NCI-H2029 (cell line): ENCODE data around the gene RIMKLA.
A peak's percentile ranks its signal among the peaks of the same experiment; 100 is the strongest.

ENCODE experiments used
- DNase-seq: peaks from one replicate; lab custom pipeline; 2025; lab: John Stamatoyannopoulos, UW

RIMKLA gene

GRCh38 chr1:42370876-42371549 is 9.6 kb upstream of the RIMKLA start:
- no peak for DNase-seq

GRCh38 chr1:42372796-42373195 is 7.8 kb upstream of the RIMKLA start:
- no peak for DNase-seq

GRCh38 chr1:42379794-42380585 is 602 bp upstream of the RIMKLA start:
- peak; percentile 62 for DNase-seq

- no peak for DNase-seq
These were observed 685 bp downstream of the RIMKLA start for GRCh38 chr1:42381280-42381673.

- no peak for DNase-seq
These were observed 4.7 kb downstream of the RIMKLA start for GRCh38 chr1:42385283-42385682.

- DNase-seq: no peak
These were observed 5.5 kb downstream of the RIMKLA start for GRCh38 chr1:42386051-42386450.

GRCh38 chr1:42392255-42392654 is 11.7 kb downstream of the RIMKLA start:
- peak; percentile 88 for DNase-seq

GRCh38 chr1:42392967-42393848 is 12.6 kb downstream of the RIMKLA start:
- peak; percentile 37 for DNase-seq

GRCh38 chr1:42399315-42400100 is 18.9 kb downstream of the RIMKLA start:
- no peak for DNase-seq

GRCh38 chr1:42403880-42404400 is 23.3 kb downstream of the RIMKLA start:
- no peak for DNase-seq

GRCh38 chr1:42414551-42415496 is 34.2 kb downstream of the RIMKLA start:
- DNase-seq: no peak

- DNase-seq: no peak
These were observed 36.6 kb downstream of the RIMKLA start for GRCh38 chr1:42417166-42417565.

- DNase-seq: no peak
These were observed 37.9 kb downstream of the RIMKLA start for GRCh38 chr1:42418516-42418915.

GRCh38 chr1:42419126-42419821 is 38.7 kb downstream of the RIMKLA start:
- peak; percentile 66 for DNase-seq

GRCh38 chr1:42420121-42420520 is 39.5 kb downstream of the RIMKLA start:
- DNase-seq: no peak

- DNase-seq: peak; percentile 99
These were observed 40.5 kb downstream of the RIMKLA start for GRCh38 chr1:42420911-42421585.

GRCh38 chr1:42422737-42423136 is 42.1 kb downstream of the RIMKLA start:
- no peak for DNase-seq

GRCh38 chr1:42423681-42424080 is 43.1 kb downstream of the RIMKLA start:
- DNase-seq: peak; percentile 74

GRCh38 chr1:42424201-42424600 is 43.6 kb downstream of the RIMKLA start:
- no peak for DNase-seq
